ENCODE results near the gene CYBA.
"Not testable (repeated sequence)": the region's sequence is repeated elsewhere in the genome, so short reads cannot be mapped to it uniquely, and the experiment has no call there.

The CYBA gene

GRCh38 chr16:88686062-88686438, 35.2 kb upstream of the CYBA start:
- DNase-seq = peak; percentile 38

DNA sequence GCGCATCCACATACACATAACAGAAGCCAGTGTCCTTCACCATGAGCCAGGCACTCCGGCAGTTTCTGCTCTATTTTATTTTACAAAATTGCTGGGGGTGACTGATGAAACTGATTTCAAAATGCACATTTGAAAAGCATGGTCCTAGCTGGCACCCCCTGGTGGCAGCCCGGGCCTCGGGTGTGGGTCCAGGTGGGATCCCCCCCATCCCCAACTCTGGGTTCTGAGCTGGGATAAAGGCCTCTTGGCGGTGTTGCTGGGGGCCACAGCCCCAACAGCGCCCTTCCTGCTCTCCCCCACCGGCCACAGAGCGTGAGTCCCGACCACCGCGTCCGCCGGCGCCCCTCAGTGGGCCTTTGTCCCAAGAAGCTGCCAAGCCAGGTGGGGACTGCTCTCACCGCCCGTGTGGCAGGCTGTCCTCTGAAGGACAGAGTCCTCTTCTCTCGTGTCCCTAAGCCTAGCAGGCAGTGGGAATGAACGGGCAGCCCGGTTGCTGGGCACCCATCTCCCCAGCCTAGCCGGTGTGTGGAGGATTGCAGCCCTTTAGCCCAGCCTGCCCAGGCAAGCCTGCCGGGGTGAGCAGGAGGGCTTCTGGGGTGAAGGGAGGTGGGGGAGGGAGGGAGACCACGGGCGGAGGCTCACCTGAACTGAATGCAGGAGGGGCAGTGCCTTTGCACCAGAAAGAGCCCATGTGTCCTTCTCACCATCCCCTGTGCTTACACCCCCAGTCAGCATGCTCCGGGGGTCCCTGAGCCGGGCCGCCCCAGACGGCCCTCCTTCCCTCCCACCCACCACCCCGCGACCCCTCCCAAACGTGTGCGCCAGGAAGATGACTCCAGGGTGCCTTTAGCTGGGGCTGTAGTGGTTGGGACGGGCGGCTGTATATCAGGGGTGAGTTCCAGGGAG, 34.6 kb upstream of the CYBA start:
- DNase-seq = peak; percentile 67

GRCh38 chr16:88684569-88685155, 33.8 kb upstream of the CYBA start:
- DNase-seq = no peak

DNA sequence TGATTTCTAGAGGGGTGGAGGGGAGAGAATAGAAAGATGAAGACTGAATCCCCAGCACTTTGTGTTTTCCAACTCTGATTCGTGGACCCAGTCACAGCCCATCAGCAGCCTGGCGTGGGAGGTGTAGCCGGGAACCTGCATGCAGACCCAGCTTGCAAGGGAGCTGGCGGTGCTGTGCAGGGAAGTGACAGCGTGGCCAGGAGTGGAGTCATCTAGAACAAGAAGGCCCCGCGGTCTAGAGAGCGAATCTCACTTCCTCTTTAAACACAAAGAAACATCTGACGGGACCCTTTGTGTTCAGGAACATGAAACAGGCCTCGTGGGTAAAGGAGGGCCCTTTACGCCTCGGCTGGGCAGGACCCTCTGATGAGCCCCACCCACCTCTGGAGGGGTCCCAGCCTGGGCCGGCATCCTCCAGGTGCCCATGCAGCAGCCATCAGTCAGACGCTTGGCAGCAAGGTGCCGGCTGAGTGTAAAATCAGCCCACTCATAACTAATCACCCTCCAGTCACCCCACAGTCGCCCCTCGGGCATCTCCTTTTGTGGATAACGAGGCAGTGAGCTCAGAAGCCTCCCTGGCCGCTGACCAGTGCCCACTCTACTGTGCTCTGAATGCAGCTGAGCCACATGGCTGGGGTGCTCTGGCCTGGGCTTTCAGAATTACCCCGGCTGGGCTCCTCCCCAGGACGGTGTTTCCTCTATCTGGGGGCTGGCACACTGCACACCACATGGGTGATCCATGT, 31.0 kb upstream of the CYBA start:
- peak; percentile 50 for DNase-seq

GRCh38 chr16:88681084-88681680, 30.3 kb upstream of the CYBA start:
- DNase-seq = peak; percentile 57

DNA sequence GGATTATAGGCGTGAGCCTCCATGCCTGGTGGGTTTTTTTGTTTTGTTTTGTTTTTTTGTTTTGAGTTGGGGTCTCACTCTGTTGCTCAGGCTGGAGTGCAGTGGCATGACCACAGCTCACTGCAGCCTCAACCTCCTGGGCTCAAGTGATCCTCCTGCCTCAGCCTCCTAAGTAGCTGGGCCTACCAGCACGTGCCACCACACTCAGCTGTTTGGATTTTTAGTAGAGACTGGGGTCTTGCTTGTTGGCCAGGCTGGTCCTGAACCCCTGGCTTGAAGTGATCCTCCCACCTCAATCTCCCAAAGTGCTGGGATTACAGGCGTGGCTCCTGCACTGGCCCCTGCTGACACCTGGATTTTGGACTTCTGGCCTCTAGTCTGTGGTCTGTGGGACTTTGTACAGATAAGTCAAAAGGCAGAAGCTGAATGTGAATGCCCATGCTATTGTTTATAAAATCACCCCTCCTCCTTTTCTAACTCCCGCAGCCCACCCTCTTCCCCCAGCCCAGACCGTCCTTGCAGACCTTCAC, 29.8 kb upstream of the CYBA start:
- DNase-seq = no peak

GRCh38 chr16:88678224-88678979, 27.5 kb upstream of the CYBA start:
- no peak for DNase-seq

DNA sequence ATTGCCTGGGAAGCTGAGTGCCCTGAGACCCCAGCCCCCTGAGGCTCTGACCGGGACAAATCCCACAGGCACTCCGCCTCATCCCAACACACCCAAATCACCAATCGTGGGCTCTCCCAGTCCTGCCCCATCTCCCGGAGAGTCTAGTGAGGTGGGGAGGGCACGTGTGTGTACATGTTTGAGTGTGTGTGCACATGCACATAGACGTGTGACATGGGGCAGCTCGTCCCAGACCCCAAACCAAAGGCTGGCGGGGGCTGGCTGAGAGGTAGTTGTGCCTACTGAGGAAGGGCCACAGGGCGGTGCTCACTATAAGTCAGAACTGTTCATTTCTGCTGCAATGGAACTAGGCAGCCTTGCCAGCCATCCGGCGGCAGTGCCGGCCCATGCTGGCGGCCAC, 26.9 kb upstream of the CYBA start:
- no peak for DNase-seq

- no peak for DNase-seq
These were observed 25.8 kb upstream of the CYBA start for GRCh38 chr16:88676502-88677242.

GRCh38 chr16:88673716-88674379, 23.0 kb upstream of the CYBA start:
- no peak for DNase-seq

DNA sequence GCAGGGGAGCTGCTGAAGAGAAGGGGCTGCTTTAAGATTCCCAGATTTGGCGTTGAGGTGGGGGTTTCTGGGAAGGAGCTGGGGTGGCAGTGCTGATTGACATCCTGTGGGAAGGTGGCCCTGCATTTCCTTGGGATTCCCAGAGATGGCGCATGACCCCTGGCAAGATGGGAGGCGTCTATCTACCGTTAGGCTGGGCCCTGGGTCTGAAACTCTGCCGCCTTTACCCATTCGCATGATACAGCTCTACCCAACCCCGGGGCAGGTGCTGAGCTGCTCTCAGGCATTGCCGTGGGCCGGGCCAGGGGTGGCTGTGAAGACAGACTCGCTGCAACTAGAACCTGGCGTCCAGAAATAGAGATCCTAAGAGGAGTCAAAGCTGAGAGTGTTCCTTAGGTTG, 21.9 kb upstream of the CYBA start:
- DNase-seq = no peak

DNA sequence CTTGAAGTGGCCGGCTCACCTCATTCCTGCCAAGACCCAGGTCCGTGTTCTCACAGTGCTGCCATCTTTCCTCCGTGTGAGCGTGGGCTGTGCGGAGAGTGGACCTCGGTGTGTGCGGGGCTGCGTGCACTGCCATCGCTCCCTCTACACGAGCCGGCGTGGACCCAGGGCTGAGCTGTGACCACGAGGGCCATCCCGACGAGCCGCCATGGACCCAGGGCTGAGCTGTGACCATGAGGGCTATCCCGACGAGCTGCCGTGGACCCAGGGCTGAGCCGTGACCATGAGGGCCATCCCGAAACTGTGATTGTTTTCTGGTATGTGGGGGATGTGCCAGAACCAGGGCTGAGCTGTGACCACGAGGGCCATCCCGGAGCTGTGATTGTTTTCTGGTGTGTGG, 21.0 kb upstream of the CYBA start:
- DNase-seq = no peak

GRCh38 chr16:88669980-88670379, 19.1 kb upstream of the CYBA start:
- no peak for DNase-seq

- not testable (repeated sequence) for DNase-seq
These were observed 18.6 kb upstream of the CYBA start for GRCh38 chr16:88669493-88669892.

- no peak for DNase-seq
These were observed 16.6 kb upstream of the CYBA start for GRCh38 chr16:88667461-88667860.

DNA sequence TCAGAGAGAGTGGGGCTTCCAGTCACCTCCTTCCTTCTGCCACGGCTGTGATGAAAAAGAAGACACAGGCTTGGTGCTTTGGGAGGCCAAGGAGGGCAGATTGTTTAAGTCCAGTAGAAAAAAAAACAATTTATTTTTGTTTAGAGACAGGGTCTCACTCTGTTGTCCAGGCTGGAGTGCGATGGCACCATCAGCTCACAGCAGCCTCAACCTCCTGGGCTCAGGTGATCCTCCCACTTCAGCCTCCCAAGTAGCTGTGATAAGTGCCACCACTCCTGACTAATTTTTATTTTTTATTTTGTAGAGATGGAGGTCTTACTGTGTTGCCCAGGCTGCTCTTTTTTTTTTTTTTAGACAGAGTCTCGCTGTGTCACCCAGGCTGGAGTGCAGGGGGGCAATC, 14.7 kb upstream of the CYBA start:
- DNase-seq = no peak

- no peak for DNase-seq
These were observed 14.3 kb upstream of the CYBA start for GRCh38 chr16:88665148-88665547.

DNA sequence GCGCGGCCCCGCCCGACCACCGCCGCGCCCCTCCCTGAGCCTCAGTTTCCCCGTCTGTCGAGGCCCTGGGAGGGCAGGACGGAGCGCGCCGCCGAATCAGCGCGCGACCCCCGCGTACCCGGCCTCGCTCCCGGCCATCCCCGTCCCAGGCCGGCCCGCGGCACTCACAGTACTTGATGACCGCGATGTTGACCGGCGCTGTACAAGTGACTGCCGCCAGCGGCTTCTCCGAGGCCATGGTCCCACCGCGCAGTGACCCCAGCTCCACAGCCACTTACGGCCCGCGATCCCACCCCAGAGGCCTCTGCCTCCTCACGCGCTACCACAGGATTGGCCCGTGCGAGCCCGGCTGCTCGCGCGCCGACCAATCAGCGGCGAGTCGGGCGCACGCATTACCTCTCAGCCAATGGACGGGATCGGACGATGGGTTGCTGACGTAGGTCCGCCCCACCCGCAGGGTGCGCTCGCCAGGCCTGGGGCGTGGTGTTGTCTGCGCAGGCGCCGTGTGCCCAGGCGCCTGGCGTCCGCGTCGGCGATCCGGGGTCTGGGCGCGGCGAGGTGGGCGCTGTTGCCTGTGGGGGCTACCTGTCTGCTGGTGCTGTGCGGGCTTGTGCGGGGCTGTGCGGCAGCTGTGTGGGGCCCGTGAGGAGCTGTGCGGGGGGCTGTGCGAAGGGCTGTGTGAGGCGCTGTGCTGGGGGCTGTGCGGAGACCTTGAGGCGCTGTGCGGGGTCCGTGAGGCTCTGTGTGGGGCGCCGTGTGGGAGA, 12.2 kb upstream of the CYBA start, which contains the start of gene MVD:
MVD (minus strand) TSS at position 249 of the 764 bp plus-strand sequence; CDS start at position 238, 11 bp downstream.
- DNase-seq = peak; percentile 94

DNA sequence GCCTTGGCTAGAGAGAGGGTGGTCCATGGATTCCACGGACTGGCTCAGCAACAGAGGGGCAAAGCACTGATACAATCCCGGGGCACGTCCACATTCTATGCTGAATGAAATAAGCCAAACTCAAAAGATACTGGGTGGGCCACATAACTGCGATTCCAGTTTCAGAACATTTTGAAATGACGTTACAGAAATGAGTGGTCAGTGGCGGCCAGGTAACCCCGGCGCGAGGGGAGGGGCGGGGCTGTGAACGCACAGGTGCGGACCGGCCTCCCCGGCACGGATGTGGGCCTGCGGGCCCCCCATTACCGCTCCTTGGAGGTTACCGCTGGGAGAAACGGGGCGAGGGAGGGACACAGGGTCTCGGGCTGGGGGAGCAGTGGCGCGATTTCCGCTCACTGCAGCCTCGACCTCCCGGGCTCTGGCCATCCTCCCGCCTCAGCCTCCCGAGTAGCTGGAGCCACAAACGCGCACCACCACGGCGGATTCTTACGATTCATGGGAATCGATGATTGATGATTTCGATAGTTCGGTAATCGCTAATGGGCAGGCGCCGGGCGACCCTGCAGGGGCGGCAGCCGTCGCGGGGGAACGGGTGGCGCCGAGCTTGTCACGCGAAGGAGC, 11.5 kb upstream of the CYBA start:
- DNase-seq = no peak

GRCh38 chr16:88661468-88661867, 10.6 kb upstream of the CYBA start:
- no peak for DNase-seq

Measured in activated CD4-positive, alpha-beta T cell treated with anti-CD3 and anti-CD28 coated beads, Interleukin-2, amount 50 U/mL, for 1 hour (primary cell).